ENCODE data around the gene TNRC18.
"Not testable (repeated sequence)": the region's sequence is repeated elsewhere in the genome, so short reads cannot be mapped to it uniquely, and the experiment has no call there.

Gene TNRC18

GRCh38 chr7:5303061-5303460, 120.6 kb downstream of the TNRC18 start:
- no peak overlapping the region for H3K4me3 ChIP-seq (ENCODE audit: low read length)
- no peak for DNase-seq (ENCODE audit: low read depth)
- no peaks in the 10 kb centered on the region for H3K4me1 ChIP-seq (ENCODE audit: control insufficient read depth, insufficient read depth, low read length)
- peaks cover 7% of the 10 kb centered on the region for H3K36me3 ChIP-seq (ENCODE audit: control insufficient read depth, insufficient read depth, low read length, severe bottlenecking)
- no peak overlapping the region for H3K9ac ChIP-seq (ENCODE audit: low read length)
- no peaks in the 10 kb centered on the region for H3K9me3 ChIP-seq (ENCODE audit: control insufficient read depth, low read length)
- no peaks in the 10 kb centered on the region for H3K27me3 ChIP-seq (replicated peaks; ENCODE audit: control insufficient read depth, insufficient read depth, low read length)

GRCh38 chr7:5302577-5302976, 121.1 kb downstream of the TNRC18 start:
- peaks cover 2% of the 10 kb centered on the region for H3K36me3 ChIP-seq (ENCODE audit: control insufficient read depth, insufficient read depth, low read length, severe bottlenecking)
- DNase-seq (ENCODE audit: low read depth): no peak

DNA sequence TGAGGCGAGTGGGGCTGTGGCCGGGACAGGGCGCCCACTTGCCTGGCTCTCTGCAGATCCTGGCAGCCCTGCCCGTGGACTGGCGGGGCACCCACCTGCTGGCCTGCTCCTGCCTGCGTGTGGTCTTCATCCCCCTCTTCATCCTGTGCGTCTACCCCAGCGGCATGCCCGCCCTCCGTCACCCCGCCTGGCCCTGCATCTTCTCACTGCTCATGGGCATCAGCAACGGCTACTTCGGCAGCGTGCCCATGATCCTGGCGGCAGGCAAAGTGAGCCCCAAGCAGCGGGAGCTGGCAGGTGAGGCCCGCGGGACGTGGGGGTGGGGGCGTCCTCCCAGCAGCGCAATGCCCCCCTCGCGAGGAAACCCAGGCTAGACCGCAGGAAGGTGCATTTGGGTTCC, 123.3 kb downstream of the TNRC18 start:
- H3K27me3 ChIP-seq (replicated peaks; ENCODE audit: control insufficient read depth, insufficient read depth, low read length): no peaks in the 10 kb centered on the region
- no peak for DNase-seq (ENCODE audit: low read depth)
- no peaks in the 10 kb centered on the region for H3K4me1 ChIP-seq (ENCODE audit: control insufficient read depth, insufficient read depth, low read length)
- H3K9ac ChIP-seq (ENCODE audit: low read length): no peak overlapping the region
- no peaks in the 10 kb centered on the region for H3K36me3 ChIP-seq (ENCODE audit: control insufficient read depth, insufficient read depth, low read length, severe bottlenecking)
- H3K9me3 ChIP-seq (ENCODE audit: control insufficient read depth, low read length): no peaks in the 10 kb centered on the region
- no peak overlapping the region for H3K4me3 ChIP-seq (ENCODE audit: low read length)

More at GRCh38 chr7:5302577-5302976, 121.1 kb downstream of the TNRC18 start:
- no peaks in the 10 kb centered on the region for H3K9me3 ChIP-seq (ENCODE audit: control insufficient read depth, low read length)
- no peaks in the 10 kb centered on the region for H3K27me3 ChIP-seq (replicated peaks; ENCODE audit: control insufficient read depth, insufficient read depth, low read length)
- no peaks in the 10 kb centered on the region for H3K4me1 ChIP-seq (ENCODE audit: control insufficient read depth, insufficient read depth, low read length)
- H3K9ac ChIP-seq (ENCODE audit: low read length): no peak overlapping the region
- no peak overlapping the region for H3K4me3 ChIP-seq (ENCODE audit: low read length)

DNA sequence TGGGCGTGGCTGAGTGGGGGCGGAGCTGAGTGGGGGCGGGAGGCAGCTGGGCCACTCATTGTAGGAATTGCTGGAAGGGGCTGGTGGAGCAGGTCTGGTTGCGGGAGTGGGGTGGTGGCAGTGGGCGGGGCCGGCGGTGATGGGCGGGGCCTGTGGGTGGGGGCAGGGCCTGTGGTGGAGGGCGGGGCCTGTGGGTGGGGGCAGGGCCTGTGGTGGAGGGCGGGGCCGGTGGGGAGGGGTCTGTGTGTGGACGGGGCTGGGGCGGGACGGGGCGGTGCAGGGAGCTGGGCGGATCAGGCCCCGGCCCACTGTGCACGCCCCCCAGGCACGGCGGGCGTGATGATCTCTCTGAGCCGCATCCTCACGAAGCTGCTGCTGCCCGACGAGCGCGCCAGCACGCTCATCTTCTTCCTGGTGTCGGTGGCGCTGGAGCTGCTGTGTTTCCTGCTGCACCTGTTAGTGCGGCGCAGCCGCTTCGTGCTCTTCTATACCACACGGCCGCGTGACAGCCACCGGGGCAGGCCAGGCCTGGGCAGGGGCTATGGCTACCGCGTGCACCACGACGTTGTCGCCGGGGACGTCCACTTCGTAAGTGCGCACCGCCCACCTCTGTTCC, 126.9 kb downstream of the TNRC18 start:
- H3K4me3 ChIP-seq (ENCODE audit: low read length): no peak overlapping the region
- H3K36me3 ChIP-seq (ENCODE audit: control insufficient read depth, insufficient read depth, low read length, severe bottlenecking): no peaks in the 10 kb centered on the region
- no peaks in the 10 kb centered on the region for H3K4me1 ChIP-seq (ENCODE audit: control insufficient read depth, insufficient read depth, low read length)
- H3K27me3 ChIP-seq (replicated peaks; ENCODE audit: control insufficient read depth, insufficient read depth, low read length): peaks cover 3% of the 10 kb centered on the region
- no peak for DNase-seq (ENCODE audit: low read depth)
- peaks cover 6% of the 10 kb centered on the region for H3K9me3 ChIP-seq (ENCODE audit: control insufficient read depth, low read length)
- H3K9ac ChIP-seq (ENCODE audit: low read length): no peak overlapping the region

- DNase-seq (ENCODE audit: low read depth): no peak
These were observed 127.5 kb downstream of the TNRC18 start for GRCh38 chr7:5296015-5296610.

DNA sequence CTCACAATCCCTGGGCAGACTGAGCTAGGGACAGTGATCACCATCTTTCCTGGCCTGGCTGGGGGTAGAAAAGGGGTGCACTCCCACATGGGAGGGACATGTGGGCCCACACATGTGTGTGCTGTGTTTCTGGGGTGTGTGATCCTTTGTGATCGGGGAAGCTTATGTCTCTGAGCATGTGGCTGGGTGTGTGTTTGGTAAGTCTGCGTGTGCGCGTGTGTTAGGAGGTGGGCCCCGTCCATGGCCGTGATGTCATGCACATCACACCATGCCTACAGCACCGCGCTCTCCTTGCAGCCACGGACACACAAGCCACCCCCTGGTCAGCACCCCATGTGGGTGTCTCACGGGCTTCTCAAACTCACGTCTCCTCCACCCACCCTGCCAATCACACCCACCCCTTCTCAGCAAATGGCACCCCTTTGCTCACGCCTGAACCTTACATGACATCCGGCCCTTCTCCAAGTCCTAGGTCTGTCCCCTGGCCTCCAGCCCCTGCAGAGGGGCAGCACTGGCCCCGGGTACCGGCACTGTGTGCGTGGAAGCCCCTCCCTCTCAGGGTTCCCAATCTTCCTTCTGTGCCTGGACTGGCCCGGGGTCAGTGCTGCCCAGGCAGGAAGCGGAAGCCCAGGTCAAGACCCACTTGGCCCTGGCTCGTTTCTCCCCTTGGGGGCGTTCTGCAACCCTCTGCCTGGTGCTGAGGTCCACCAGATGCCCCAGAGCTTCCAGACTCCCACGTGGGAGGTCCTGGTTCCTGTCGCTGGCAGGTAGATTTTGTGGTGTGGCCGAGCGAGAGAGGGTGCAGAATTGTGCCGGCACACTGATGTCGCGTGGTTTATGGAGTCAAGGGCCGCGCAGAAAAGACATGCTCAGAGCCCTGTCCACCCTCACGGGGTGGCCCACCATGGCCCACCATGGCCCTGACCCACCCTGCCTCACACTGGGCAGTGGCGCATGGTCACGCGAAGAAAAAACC, 128.3 kb downstream of the TNRC18 start:
- no peak overlapping the region for H3K4me3 ChIP-seq (ENCODE audit: low read length)
- H3K9me3 ChIP-seq (ENCODE audit: control insufficient read depth, low read length): peaks cover 6% of the 10 kb centered on the region
- H3K36me3 ChIP-seq (ENCODE audit: control insufficient read depth, insufficient read depth, low read length, severe bottlenecking): no peaks in the 10 kb centered on the region
- H3K4me1 ChIP-seq (ENCODE audit: control insufficient read depth, insufficient read depth, low read length): no peaks in the 10 kb centered on the region
- DNase-seq (ENCODE audit: low read depth): no peak
- no peak overlapping the region for H3K9ac ChIP-seq (ENCODE audit: low read length)
- H3K27me3 ChIP-seq (replicated peaks; ENCODE audit: control insufficient read depth, insufficient read depth, low read length): peaks cover 3% of the 10 kb centered on the region

More at GRCh38 chr7:5296015-5296610, 127.5 kb downstream of the TNRC18 start:
- Histone ChIP-seq H3K36me3 (ENCODE audit: control insufficient read depth, insufficient read depth, low read length, severe bottlenecking) (no peaks in the 10 kb centered on the region), H3K4me3 (ENCODE audit: low read length) (no peak overlapping the region), H3K27me3 (replicated peaks; ENCODE audit: control insufficient read depth, insufficient read depth, low read length) (peaks cover 3% of the 10 kb centered on the region), H3K9me3 (ENCODE audit: control insufficient read depth, low read length) (peaks cover 6% of the 10 kb centered on the region), H3K4me1 (ENCODE audit: control insufficient read depth, insufficient read depth, low read length) (no peaks in the 10 kb centered on the region), H3K9ac (ENCODE audit: low read length) (no peak overlapping the region)

GRCh38 chr7:5294169-5294987, 129.3 kb downstream of the TNRC18 start:
- no peak for DNase-seq (ENCODE audit: low read depth)
- peaks cover 6% of the 10 kb centered on the region for H3K9me3 ChIP-seq (ENCODE audit: control insufficient read depth, low read length)
- no peaks in the 10 kb centered on the region for H3K36me3 ChIP-seq (ENCODE audit: control insufficient read depth, insufficient read depth, low read length, severe bottlenecking)

GRCh38 chr7:5291711-5292335, 131.8 kb downstream of the TNRC18 start:
- not testable (repeated sequence) for H3K9me3 ChIP-seq (ENCODE audit: control insufficient read depth, low read length); H3K4me1 ChIP-seq (ENCODE audit: control insufficient read depth, insufficient read depth, low read length); H3K27me3 ChIP-seq (replicated peaks; ENCODE audit: control insufficient read depth, insufficient read depth, low read length); H3K4me3 ChIP-seq (ENCODE audit: low read length); DNase-seq (ENCODE audit: low read depth); H3K36me3 ChIP-seq (ENCODE audit: control insufficient read depth, insufficient read depth, low read length, severe bottlenecking); H3K9ac ChIP-seq (ENCODE audit: low read length)

More at GRCh38 chr7:5294169-5294987, 129.3 kb downstream of the TNRC18 start:
- Histone ChIP-seq H3K4me1 (ENCODE audit: control insufficient read depth, insufficient read depth, low read length) (no peaks in the 10 kb centered on the region), H3K4me3 (ENCODE audit: low read length) (no peak overlapping the region), H3K9ac (ENCODE audit: low read length) (no peak overlapping the region), H3K27me3 (replicated peaks; ENCODE audit: control insufficient read depth, insufficient read depth, low read length) (peaks cover 3% of the 10 kb centered on the region)

- no peak for DNase-seq (ENCODE audit: low read depth)
- Histone ChIP-seq H3K4me1 (ENCODE audit: control insufficient read depth, insufficient read depth, low read length) (no peaks in the 10 kb centered on the region), H3K4me3 (ENCODE audit: low read length) (no peak overlapping the region), H3K36me3 (ENCODE audit: control insufficient read depth, insufficient read depth, low read length, severe bottlenecking) (no peaks in the 10 kb centered on the region), H3K9me3 (ENCODE audit: control insufficient read depth, low read length) (peaks cover 6% of the 10 kb centered on the region), H3K9ac (ENCODE audit: low read length) (no peak overlapping the region), H3K27me3 (replicated peaks; ENCODE audit: control insufficient read depth, insufficient read depth, low read length) (peaks cover 3% of the 10 kb centered on the region)
These were observed 132.3 kb downstream of the TNRC18 start for GRCh38 chr7:5291301-5291700.

DNA sequence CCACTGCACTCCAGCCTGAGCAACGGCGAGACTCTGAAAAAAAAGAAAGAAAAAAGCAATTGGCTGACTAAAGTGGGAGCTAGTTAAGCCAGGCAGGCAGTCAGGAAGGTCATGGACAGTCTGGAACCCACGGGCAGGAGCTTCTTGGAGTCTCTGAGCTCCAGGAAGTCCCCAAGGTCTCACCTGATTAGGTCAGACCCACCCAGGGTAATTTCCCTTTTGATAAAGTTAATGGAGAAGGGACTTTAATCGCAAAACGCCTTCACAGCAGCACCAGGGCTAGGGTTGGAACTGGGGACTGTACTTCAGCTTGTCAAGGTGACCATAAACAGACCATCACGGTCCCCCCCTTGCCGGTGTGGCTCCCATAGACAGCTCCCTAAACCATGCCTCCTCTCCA, 134.3 kb downstream of the TNRC18 start:
- H3K9me3 ChIP-seq (ENCODE audit: control insufficient read depth, low read length): peaks cover 3% of the 10 kb centered on the region
- DNase-seq (ENCODE audit: low read depth): no peak
- no peak overlapping the region for H3K4me3 ChIP-seq (ENCODE audit: low read length)
- no peak overlapping the region for H3K9ac ChIP-seq (ENCODE audit: low read length)
- H3K36me3 ChIP-seq (ENCODE audit: control insufficient read depth, insufficient read depth, low read length, severe bottlenecking): no peaks in the 10 kb centered on the region
- H3K27me3 ChIP-seq (replicated peaks; ENCODE audit: control insufficient read depth, insufficient read depth, low read length): peaks cover 2% of the 10 kb centered on the region
- no peaks in the 10 kb centered on the region for H3K4me1 ChIP-seq (ENCODE audit: control insufficient read depth, insufficient read depth, low read length)

Data from adipocyte (in vitro differentiated cells).